WTC11 (cell line): ENCODE measurements around the gene PCDH9.

Experiments
- CREB1 ChIP-seq: sonication (generic); formaldehyde crosslinking; IDR thresholded peaks from 2 replicates; pipeline ENCODE4 v1.8.0; 2023; ENCODE audit warnings: mild to moderate bottlenecking, missing genetic modification reagents
- CTCF ChIP-seq: fragments of 200-600 bp; IDR thresholded peaks from 2 replicates; pipeline ENCODE4 v1.8.0; 2022; ENCODE audit warnings: antibody characterized with exemption
- ESRRA ChIP-seq: sonication (generic); formaldehyde crosslinking; IDR thresholded peaks from 2 replicates; pipeline ENCODE4 v1.8.1; 2022; ENCODE audit warnings: mild to moderate bottlenecking, missing genetic modification reagents, borderline replicate concordance
- TEAD1 ChIP-seq: sonication (generic); formaldehyde crosslinking; IDR thresholded peaks from 2 replicates; pipeline ENCODE4 v1.8.0; 2022; ENCODE audit warnings: mild to moderate bottlenecking, missing genetic modification reagents
- TEAD4 ChIP-seq: sonication (generic); formaldehyde crosslinking; IDR thresholded peaks from 2 replicates; pipeline ENCODE4 v1.8.0; 2022; ENCODE audit warnings: mild to moderate bottlenecking, missing genetic modification reagents
- TF ChIP-seq, protein P1 (sequence below): sonication (generic); formaldehyde crosslinking; IDR thresholded peaks from 2 replicates; pipeline ENCODE4 v1.8.0; 2022; ENCODE audit warnings: mild to moderate bottlenecking, missing genetic modification reagents

- TF ChIP-seq CREB1 (CRISPR knock-in tag) (no peak), TEAD1 (CRISPR knock-in tag) (no peak), CTCF (no peak), TEAD4 (no peak), ESRRA (CRISPR knock-in tag) (no peak)
- TF ChIP-seq, protein P1, sequence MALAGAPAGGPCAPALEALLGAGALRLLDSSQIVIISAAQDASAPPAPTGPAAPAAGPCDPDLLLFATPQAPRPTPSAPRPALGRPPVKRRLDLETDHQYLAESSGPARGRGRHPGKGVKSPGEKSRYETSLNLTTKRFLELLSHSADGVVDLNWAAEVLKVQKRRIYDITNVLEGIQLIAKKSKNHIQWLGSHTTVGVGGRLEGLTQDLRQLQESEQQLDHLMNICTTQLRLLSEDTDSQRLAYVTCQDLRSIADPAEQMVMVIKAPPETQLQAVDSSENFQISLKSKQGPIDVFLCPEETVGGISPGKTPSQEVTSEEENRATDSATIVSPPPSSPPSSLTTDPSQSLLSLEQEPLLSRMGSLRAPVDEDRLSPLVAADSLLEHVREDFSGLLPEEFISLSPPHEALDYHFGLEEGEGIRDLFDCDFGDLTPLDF (CRISPR knock-in tag) = no peak
Observed at GRCh38 chr13:67134417-67135129, 95.6 kb downstream of the PCDH9 start.
